SU-DHL-6 (cell line): ENCODE data around the gene RCE1.

Source experiments
- CTCF ChIP-seq: fragments of 200-600 bp; sonication (generic); IDR thresholded peaks from one replicate; pipeline ENCODE4 v1.5.1; 2017; ENCODE audit warnings: antibody characterized with exemption, mild to moderate bottlenecking, low read length, moderate library complexity; ENCODE audit not compliant: insufficient read depth, poor library complexity, severe bottlenecking
- EZH2phosphoT487 ChIP-seq: fragments of 200-600 bp; sonication (generic), shearing (Covaris generic); conservative IDR thresholded peaks from 2 replicates; pipeline ENCODE4 v1.6.1; 2018; ENCODE audit warnings: mild to moderate bottlenecking, antibody characterized with exemption, low read length, moderate library complexity, mixed read lengths

- TF ChIP-seq CTCF (no peak), EZH2phosphoT487 (no peak)
Observed at GRCh38 chr11:66879000-66879399, 35.8 kb downstream of the RCE1 start.
